ENCODE measurements around the gene DRC3. TPM values are rescaled to one million over a fixed set of nuclear protein-coding genes. Genes with fewer than 3 reads are reported as not detected.
A peak's percentile ranks its signal among the peaks of the same experiment; 100 is the strongest.

The DRC3 gene
- total RNA-seq, 1 donor from 2014 or later, result 6.7 TPM

DNA sequence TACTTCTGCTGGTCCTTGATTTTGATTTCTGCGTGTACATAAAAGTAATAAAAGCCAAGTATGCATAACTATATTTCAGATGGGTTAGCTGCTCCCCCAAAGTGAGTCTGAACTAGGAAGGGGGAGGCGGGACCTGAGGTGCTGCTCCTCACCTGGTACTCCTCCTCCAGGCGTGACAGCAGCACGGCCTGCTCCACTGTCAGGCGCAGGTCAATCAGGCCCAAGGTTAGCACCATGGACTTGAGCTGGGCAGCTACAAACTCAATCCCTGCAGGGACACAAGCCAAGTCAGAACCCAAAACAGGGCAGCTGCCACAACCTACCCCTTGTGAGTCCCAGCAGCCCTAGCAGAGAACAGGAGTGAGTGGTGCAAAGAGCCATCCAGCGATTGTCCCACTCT is 48.3 kb downstream of the DRC3 start:
- no peak for DNase-seq (ENCODE audit: low spot score)

GRCh38 chr17:18021372-18021771 is 48.7 kb downstream of the DRC3 start:
- no peak for DNase-seq (ENCODE audit: low spot score)

DNA sequence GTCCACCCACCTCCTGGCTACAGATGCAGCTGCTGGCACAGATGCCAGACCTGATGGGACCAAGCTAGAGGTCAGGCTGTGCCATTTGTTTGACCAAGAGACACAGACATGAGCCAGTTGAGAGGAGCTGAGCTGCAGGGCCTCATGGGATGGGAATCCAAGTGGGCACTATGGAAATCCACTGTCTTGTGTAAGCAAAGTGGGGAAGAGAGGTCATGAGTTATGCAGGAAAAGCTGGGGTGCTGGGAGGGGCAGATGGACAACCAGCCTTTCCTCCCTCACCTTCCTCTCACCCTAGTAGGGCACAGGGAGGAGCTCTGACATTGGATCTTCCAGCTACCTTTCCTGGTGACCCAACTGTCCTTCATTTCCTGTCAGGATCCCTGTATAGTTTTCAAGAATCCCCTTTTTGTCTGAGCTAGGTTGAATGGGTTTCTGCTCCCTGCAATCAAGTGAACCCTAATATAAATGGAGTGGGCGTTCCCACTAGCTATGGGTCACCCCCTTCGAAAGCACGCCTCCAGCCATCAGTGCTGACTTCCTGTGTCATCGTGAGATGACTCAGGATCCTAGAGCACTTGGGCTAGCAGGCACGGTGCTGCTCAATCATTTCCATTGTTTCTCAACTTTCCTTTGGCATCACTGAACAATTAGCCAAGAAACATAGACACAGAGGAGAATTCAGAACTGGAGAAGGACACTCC is 52.7 kb downstream of the DRC3 start:
- no peak for DNase-seq (ENCODE audit: low spot score)

DNA sequence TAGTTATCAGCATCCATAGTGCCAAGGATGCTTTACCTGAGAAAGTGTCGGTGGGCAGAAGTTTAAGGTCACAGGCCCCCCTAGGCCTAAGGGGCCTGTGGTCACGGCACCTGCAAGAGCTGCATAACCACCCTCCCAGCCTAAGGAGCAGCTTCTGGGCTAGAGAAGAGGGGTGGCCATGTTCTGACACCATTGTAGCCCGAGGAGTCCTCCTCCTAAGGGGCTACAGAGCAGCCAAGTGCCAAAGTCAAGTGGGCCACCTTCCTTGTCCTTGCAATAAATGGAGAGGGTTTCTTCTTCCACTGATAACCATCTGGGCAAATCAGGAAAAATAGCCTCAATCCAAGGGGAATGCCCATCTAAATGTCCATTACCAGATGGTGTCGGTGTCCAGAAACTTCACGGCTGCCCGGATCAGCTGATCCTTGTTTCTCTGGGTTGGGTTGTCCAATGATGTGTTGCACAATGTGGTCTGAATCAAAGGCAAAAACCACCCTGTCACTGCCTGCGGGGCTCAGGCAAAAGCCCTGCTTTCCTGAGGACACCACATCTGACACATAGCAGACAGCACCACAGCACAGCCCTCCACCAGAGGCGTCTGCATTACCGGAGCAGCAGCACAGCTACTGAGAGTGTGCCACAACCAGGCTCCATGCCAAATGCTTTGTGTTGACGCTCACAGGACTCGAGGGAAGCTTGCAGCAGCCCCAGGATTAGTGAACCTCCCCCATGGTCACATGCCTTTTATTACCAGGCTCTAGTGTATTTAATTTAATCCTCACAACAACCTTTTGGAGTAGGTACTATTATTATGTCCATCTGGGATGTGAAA is 53.5 kb downstream of the DRC3 start:
- DNase-seq (ENCODE audit: low spot score), result no peak

DNA sequence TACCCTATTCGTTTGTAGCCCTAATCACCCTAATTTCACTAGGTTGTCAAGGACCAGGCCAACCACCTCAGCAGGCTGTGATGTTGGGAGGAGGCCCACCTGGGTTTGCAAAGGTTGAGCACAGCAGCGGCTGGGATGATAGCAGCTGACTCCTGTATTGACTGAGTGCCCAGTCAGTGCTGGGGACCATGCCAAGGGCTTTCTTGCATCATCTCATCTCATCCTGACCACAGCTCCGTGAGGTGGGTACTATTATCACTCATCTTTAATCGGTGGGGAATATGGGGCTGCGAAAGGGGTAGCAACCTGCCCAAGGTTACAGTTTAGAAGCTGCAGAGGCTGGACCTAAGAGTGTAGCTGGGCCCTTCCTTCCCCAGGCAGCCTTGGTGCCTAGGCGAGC is 54.6 kb downstream of the DRC3 start:
- no peak for DNase-seq (ENCODE audit: low spot score)

DNA sequence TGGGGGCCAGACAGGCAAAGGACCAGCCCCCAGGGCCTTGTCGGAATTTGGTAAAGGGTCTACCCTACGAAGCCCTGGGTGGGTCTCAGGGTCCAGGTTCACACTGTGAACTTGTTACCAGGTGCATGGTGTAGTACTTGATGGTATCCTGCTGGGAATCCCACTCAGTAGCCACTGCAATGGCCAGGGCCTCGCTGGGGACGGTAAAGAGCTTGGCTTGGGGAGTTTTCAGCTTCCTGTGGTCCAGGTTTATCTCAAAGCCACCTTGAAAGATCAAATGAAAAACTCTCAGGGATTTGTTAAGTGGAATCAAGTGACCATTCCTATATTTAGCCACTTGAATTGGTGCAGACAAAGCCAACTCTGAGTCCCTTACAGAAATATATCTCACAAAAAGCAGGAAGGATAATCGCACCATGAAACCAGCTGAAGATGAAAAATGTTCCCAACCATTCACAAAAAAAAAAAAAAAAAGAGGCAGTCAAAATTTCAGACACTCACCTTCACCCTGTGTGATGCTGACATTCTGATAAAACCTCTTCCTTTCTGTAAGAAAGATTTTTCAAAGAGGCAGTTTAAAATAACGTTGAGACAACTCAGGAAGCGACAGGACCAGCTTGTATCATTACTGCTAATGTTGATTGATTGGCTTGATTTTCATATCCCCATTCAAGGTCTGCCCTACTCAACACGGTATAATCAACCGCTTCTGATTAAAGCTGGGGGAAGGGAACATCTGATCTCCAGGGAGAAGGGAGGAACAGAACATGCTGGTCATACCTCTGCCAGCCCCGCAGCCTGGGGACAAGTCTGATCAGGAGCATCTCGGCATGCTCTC is 55.7 kb downstream of the DRC3 start:
- DNase-seq (ENCODE audit: low spot score), result no peak

DNA sequence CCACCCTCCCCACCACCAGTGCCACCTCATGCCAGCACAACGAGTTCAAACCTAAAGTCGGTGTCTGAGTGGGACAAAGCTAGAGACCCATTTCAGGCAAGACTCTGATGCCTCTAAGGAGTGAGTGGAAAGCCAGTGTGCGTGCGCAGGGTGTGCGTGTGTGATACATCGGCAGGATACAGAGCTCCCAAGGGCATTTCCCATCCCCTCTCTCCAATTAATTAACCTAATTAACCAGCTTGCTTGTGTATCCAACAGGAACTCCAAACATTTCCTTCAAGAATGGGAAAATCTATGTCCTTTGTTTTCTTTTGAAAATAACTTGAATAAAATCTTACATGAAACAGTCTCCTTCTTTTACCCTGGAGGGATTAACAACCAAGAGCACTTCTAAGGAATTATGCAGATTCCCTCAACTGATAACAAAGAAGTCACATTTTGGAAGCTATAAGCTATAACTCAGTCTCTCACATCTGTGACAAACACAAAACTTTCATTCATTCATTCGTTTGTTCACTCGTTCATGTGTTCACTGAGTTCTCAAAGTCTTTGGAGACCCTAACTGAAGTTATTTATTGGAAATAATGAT is 56.4 kb downstream of the DRC3 start:
- no peak for DNase-seq (ENCODE audit: low spot score)

DNA sequence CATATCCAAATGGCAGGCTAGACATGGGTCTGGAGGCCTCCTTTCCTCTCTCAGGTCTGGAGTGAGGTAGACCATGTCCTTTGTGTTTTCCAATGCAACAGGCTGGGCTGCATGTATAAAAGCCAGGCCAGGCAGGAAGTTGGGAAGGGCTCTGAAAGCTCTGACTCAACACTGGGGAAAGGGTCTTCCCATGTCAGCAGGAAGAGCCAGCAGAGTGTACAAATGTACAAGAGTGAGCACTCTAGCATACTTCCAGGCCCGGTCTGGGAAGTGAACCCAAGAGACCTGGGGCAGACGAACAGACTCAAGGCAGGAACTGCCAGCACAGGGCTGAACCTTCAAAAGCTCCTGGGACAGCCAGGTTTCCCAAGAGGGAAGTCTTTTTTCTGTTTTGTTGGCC is 59.3 kb downstream of the DRC3 start:
- DNase-seq (ENCODE audit: low spot score), result no peak

DNA sequence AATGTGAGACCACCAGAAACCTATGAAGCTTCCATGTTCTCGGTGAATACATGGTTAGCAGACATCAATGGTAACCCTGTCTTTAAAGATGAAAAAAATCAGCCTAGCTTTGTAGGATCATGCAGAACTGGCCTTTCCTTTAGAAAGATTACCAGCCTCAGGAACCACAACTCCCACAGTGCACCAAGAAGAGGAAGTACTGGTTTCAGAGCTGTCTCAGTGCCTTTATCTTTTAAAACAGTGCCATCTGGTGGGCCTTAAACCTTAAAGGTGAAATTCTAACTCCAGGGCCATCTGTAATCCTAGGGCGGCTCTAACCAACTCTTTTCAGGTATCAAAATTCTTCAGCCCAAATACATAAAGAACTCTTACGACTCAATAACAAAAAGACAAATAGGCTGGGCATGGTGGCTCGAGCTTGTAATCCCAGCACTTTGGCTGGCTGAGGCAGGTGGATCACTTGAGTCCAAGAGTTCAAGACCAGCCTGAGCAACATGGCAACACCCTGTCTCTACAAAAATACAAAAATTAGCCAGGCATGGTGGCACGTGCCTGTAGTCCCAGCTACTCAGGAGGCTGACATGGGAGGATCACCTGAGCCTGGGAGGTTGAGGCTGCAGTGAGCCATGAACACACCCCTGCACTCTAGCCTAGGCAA is 60.9 kb downstream of the DRC3 start:
- peak; percentile 68 for DNase-seq (ENCODE audit: low spot score)

DNA sequence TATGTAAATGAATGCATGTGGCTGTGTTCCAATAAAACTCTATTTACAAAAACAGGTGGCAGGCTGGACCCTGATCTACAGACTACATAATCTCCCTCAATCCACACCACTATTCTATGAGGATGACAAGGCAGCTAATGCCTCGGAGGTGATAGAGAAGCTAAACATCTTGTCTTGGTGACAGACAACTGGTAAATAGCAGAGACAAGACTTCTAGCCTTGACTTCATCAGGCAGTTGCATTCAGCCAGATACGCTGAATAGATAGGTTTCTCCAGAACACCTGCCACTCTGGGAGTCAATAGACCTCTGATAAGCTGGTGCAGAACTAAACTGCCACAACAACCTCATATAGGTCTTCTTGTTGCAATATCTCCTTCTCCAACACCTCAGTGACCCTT is 63.0 kb downstream of the DRC3 start:
- DNase-seq (ENCODE audit: low spot score), result no peak

- DNase-seq (ENCODE audit: low spot score), result no peak
Observed at GRCh38 chr17:18037486-18037885, 64.8 kb downstream of the DRC3 start.

- no peak for DNase-seq (ENCODE audit: low spot score)
Observed at GRCh38 chr17:18038149-18038850, 65.6 kb downstream of the DRC3 start.

- peak; percentile 99 for DNase-seq (ENCODE audit: low spot score)
Observed at GRCh38 chr17:18038861-18039534, 66.3 kb downstream of the DRC3 start, which contains the start of the genes ATPAF2 and GID4. Gene ATPAF2 (minus strand): TSS chr17:18039168. CDS start chr17:18039013, 155 bp downstream. Gene GID4 (plus strand): TSS chr17:18039408. CDS start chr17:18039465, 57 bp downstream.

- peak; percentile 11 for DNase-seq (ENCODE audit: low spot score)
Observed at GRCh38 chr17:18039535-18040260, 67.0 kb downstream of the DRC3 start.

GRCh38 chr17:18040261-18040858 is 67.7 kb downstream of the DRC3 start:
- DNase-seq (ENCODE audit: low spot score), result no peak

- DNase-seq (ENCODE audit: low spot score), result no peak
Observed at GRCh38 chr17:18041776-18042175, 69.1 kb downstream of the DRC3 start.

- no peak for DNase-seq (ENCODE audit: low spot score)
Observed at GRCh38 chr17:18042983-18043382, 70.3 kb downstream of the DRC3 start.

- no peak for DNase-seq (ENCODE audit: low spot score)
Observed at GRCh38 chr17:18043491-18043890, 70.8 kb downstream of the DRC3 start.

DNA sequence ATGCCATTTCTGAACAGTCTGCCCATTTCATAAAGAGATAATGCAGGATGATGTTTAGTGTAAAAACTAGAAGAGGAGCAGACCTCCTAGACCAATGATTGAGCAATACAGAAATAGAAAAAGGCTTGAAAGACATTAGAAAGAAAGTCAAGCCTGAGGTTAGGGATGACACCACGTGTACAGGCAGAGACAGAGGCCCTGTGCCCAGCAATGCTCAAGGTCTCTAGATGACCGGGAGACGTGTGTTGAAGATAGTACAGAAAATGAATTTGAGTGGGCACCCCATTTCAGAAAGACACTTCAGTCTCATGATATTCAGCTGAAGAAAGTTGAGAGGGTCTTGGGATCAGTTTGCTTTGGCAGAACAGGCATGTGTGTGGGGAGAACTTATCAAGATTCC is 71.9 kb downstream of the DRC3 start:
- no peak for DNase-seq (ENCODE audit: low spot score)
